K562 (cell line): ENCODE results near the gene TOM1. TPM values are rescaled to one million over a fixed set of nuclear protein-coding genes. Genes with fewer than 3 reads are reported as not detected.

Source experiments
- ATAC-seq: fragments of 200-7000 bp; cut with Tn5 transposase; 3 replicates; pipeline ENCODE4 v1.9.1; 2020; ENCODE audit warnings: moderate library complexity
- BruUV-seq: library from RNA; stranded (reverse); fragments of 400-500 nt; replicated peaks from 2 replicates; lab custom pipeline; 2021; lab: Mats Ljungman, UMichigan
- CTCF ChIA-PET: fragments of 300-600 bp; formaldehyde crosslinking; extraction: SDS; loops from one replicate; lab custom pipeline; 2021; ENCODE audit warnings: low intra/inter-chr PET ratio; lab: Yijun Ruan, JAX
- POLR2A ChIA-PET: fragments of 300-600, 350-650 bp; sonication (Branson Sonifier 250); formaldehyde crosslinking; extraction: SDS; loops from one replicate; lab custom pipeline; 2021; ENCODE audit warnings: antibody characterized with exemption, inconsistent platforms; lab: Yijun Ruan, JAX
- DNase-seq, 4 experiments: peaks; one replicate each; pipeline versions ENCODE4 v3.0.0 to v3.0.0-alpha.2; 2011 to 2018; ENCODE audit warnings: low spot score in 3 of 4, mixed read lengths in 3 of 4; ENCODE audit errors: extremely low read depth in 1 of 4
- FAIRE-seq: peaks from 2 replicates; lab custom pipeline; 2011; peaks lifted over from hg19 to GRCh38; lab: Jason Lieb, UNC
- H2AFZ ChIP-seq: 2 replicates; pipeline ENCODE4 v1.6.0; 2011; ENCODE audit warnings: low read depth, low read length, control low read depth, inconsistent platforms
- H3K27ac ChIP-seq: fragments of 200-600 bp; 3 replicates; pipeline ENCODE4 v1.8.0; 2011; ENCODE audit warnings: low read depth, mild to moderate bottlenecking, control low read depth, inconsistent platforms, low read length, moderate library complexity, mixed read lengths; ENCODE audit errors: extremely low read depth
- H3K27me3 ChIP-seq, 2 experiments: fragments of 300-600 bp in 1 of 2; 2 replicates in 1 of 2; 3 replicates in 1 of 2; pipeline versions ENCODE4 v1.6.0 to v1.8.0; 2011; ENCODE audit warnings: inconsistent platforms in 2 of 2, low read length in 2 of 2, mild to moderate bottlenecking in 1 of 2, mixed read lengths in 1 of 2, moderate library complexity in 1 of 2; ENCODE audit not compliant: control insufficient read depth in 2 of 2, insufficient read depth in 2 of 2
- H3K36me3 ChIP-seq: fragments of 300-600 bp; 3 replicates; pipeline ENCODE4 v1.8.0; 2011; ENCODE audit warnings: mild to moderate bottlenecking, low read length, inconsistent platforms; ENCODE audit not compliant: control insufficient read depth, insufficient read depth
- H3K4me1 ChIP-seq, 2 experiments: fragments of 200-600 bp in 1 of 2; replicated peaks in 1 of 2; 2 replicates in 1 of 2; 3 replicates in 1 of 2; pipeline versions ENCODE4 v1.5.1 to v1.8.0; 2011; ENCODE audit warnings: inconsistent platforms in 2 of 2, low read length in 2 of 2, mild to moderate bottlenecking in 1 of 2, mixed read lengths in 1 of 2, moderate library complexity in 1 of 2; ENCODE audit not compliant: control insufficient read depth in 2 of 2, insufficient read depth in 2 of 2
- H3K4me2 ChIP-seq: 2 replicates; pipeline ENCODE4 v1.6.1; 2011; ENCODE audit warnings: low read length, control low read depth, inconsistent platforms, mixed read lengths; ENCODE audit not compliant: insufficient read depth
- H3K4me3 ChIP-seq: fragments of 200-600 bp; sonication (generic), shearing (Covaris generic); 2 replicates; pipeline ENCODE4 v1.5.1; 2016; ENCODE audit warnings: control low read depth, inconsistent platforms
- H3K79me2 ChIP-seq: fragments of 200-600 bp; 3 replicates; pipeline ENCODE4 v1.8.0; 2011; ENCODE audit warnings: low read length, inconsistent platforms; ENCODE audit not compliant: control insufficient read depth, insufficient read depth
- H3K9ac ChIP-seq, 2 experiments: 2 replicates each; pipeline versions ENCODE4 v1.6.0 to v1.6.1; 2011; ENCODE audit warnings: low read depth in 2 of 2, low read length in 2 of 2, control low read depth in 1 of 2, inconsistent platforms in 1 of 2, mild to moderate bottlenecking in 1 of 2, mixed read lengths in 1 of 2; ENCODE audit not compliant: insufficient read depth in 1 of 2
- H3K9me1 ChIP-seq: one replicate; pipeline ENCODE4 v1.6.0; 2011; ENCODE audit warnings: inconsistent platforms, mild to moderate bottlenecking, low read length, moderate library complexity; ENCODE audit not compliant: control insufficient read depth, insufficient read depth
- H3K9me3 ChIP-seq: replicated peaks from 2 replicates; pipeline ENCODE4 v1.5.1; 2011; ENCODE audit warnings: low read depth, low read length, inconsistent platforms; ENCODE audit not compliant: control insufficient read depth, insufficient read depth
- H4K20me1 ChIP-seq: replicated peaks from 2 replicates; pipeline ENCODE4 v1.6.1; 2011; ENCODE audit warnings: low read length, inconsistent platforms, mixed read lengths; ENCODE audit not compliant: control insufficient read depth, insufficient read depth
- MTA3 ChIP-seq: fragments of 450-650 bp; formaldehyde crosslinking; IDR thresholded peaks from 2 replicates; pipeline ENCODE4 v1.6.1; 2017; ENCODE audit warnings: mild to moderate bottlenecking, borderline replicate concordance
- POLR3G ChIP-seq: IDR thresholded peaks from 2 replicates; pipeline ENCODE4 v1.6.1; 2011; ENCODE audit not compliant: insufficient read length, insufficient replicate concordance; ENCODE audit errors: extremely low read depth
- WGBS: fragments of 100-300 bp; shearing (Covaris generic); methylation state at CpG from one replicate; pipeline ENCODE4 v1.1.6; 2016; ENCODE audit warnings: low coverage, mixed read lengths; ENCODE audit not compliant: insufficient coverage; ENCODE audit errors: missing lambda C conversion rate; 5-methylcytosine and 5-hydroxymethylcytosine counted together
- in situ Hi-C: fragments of 300-500 bp; cut with MboI; formaldehyde crosslinking; loops from 4 replicates; pipeline ENCODE4 v1.15.0; 2018; ENCODE audit warnings: inconsistent platforms, mixed read lengths
- intact Hi-C: fragments of 100-400 bp; cut with micrococcal nuclease; formaldehyde crosslinking; loops from 2 replicates; pipeline ENCODE4 v1.14.2; 2022
- polyA plus RNA-seq, 8 experiments: library from polyadenylated mRNA; depleted of rRNA in 4 of 8; stranded (reverse) in 5 of 8; unstranded in 3 of 8; fragments of >200 nt; fragmentation: Nextera tagmentation in 2 of 8; fragmentation: Illumina TruSeq in 1 of 8; extraction: Ambion mirVana in 2 of 8; extraction: Trizol in 1 of 8; gene quantifications; 2 replicates each; pipeline versions ENCODE4 v1.2.1 to v1.2.3, GENCODE V29; 2011 to 2014; ENCODE audit warnings: inconsistent platforms in 1 of 8, missing spikeins in 1 of 8
- total RNA-seq, 7 experiments: library from RNA; depleted of rRNA in 6 of 7; stranded (reverse); fragments of >200 nt in 6 of 7; fragmentation: Illumina TruSeq in 2 of 7; extraction: Trizol in 2 of 7; gene quantifications; 2 replicates each; pipeline versions ENCODE4 v1.2.1 to v1.2.3, GENCODE V29; 2011 to 2021; ENCODE audit warnings: low replicate concordance in 1 of 7
- TF ChIP-seq, protein P1 (sequence below): sonication (generic); formaldehyde crosslinking; IDR thresholded peaks from 2 replicates; pipeline ENCODE4 v1.9.0; 2022; ENCODE audit warnings: mild to moderate bottlenecking, missing genetic modification reagents

The TOM1 gene
- total and polyA plus RNA-seq, 9 of the 15 experiments (the other 6 are each of a cell fraction or from before 2014, with no cell fraction given): 0.64 to 20.6 (median 12.0) TPM

GRCh38 chr22:35375031-35375430 lies 75.3 kb downstream of the TOM1 start:
- ChIA-PET CTCF (no interaction called here), POLR2A (interaction anchor here (1.1 kb wide), 2 partner anchors 10 to 28 kb away, joined by 3 read pairs; no protein-coding TSS in a partner anchor)
- no peak for TF ChIP-seq POLR3G
- Histone ChIP-seq H3K27ac (no peak overlapping the region; the same call in 2 of the 3 replicates), H3K9me3 (no peaks in the 10 kb centered on the region), H3K9me1 (no peaks in the 10 kb centered on the region), H3K9ac (no peak overlapping the region), H3K4me2 (no peak overlapping the region), H3K4me1 (peaks cover 20 to 31% of the 10 kb centered on the region in 2 experiments), H2AFZ (no peak overlapping the region), H3K36me3 (no peaks in the 10 kb centered on the region), H3K79me2 (no peaks in the 10 kb centered on the region), H3K27me3 (no peaks in the 10 kb centered on the region), H3K4me3 (no peak overlapping the region), H4K20me1 (no peaks in the 10 kb centered on the region)
- no peak for ATAC-seq
- no peak for FAIRE-seq
- no peak for DNase-seq
- in situ Hi-C loops: no loop called here
- intact Hi-C loops: no loop called here
- no TSS peak for BruUV-seq
- WGBS: 74% methylated on average over 3 of the region's 3 CpGs

DNA sequence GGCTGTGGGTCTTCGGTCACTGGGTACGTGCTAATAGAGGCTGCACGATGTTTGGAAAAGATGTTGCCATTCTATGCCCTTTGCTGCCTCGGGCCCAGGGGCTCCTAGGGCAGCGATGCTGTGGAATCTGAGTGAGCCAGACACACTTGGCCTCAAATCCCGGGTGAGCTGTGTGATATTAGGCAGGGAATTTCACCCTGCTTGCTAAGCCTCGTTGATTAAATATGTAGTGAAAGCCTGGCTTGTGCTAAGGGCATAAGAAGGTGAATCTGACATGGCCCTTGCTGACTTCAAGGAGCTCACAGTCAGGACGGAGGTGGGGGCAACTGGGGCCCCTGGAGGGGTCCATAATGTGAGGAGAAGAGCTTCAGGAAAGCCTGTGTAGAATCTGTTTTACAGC lies 75.8 kb downstream of the TOM1 start:
- POLR2A ChIA-PET: interaction anchor here (1.1 to 1.2 kb wide), 3 partner anchors 9 to 37 kb away, joined by 3 read pairs; no protein-coding TSS in a partner anchor
- Histone ChIP-seq H3K9ac (no peak overlapping the region; a peak in 1 of 4 replicates), H2AFZ (no peak overlapping the region), H3K9me1 (no peaks in the 10 kb centered on the region), H3K4me1 (peaks cover 20 to 30% of the 10 kb centered on the region in 2 experiments), H3K27me3 (no peaks in the 10 kb centered on the region), H3K4me3 (no peak overlapping the region), H3K79me2 (no peaks in the 10 kb centered on the region), H3K9me3 (no peaks in the 10 kb centered on the region), H3K4me2 (no peak overlapping the region), H3K27ac (no peak overlapping the region), H4K20me1 (no peaks in the 10 kb centered on the region), H3K36me3 (no peaks in the 10 kb centered on the region)
- FAIRE-seq: no peak
- TF ChIP-seq, protein P1, sequence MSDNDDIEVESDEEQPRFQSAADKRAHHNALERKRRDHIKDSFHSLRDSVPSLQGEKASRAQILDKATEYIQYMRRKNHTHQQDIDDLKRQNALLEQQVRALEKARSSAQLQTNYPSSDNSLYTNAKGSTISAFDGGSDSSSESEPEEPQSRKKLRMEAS (CRISPR knock-in tag): no peak
- TF ChIP-seq MTA3: no peak
- no TSS peak for BruUV-seq
- no peak for DNase-seq
- in situ Hi-C loops: no loop called here
- 74% methylated on average over 8 of the region's 8 CpGs for WGBS
- intact Hi-C loops: no loop called here
- CTCF ChIA-PET: no interaction called here
- no peak for ATAC-seq
